ENCODE results near the gene AAK1.

The AAK1 gene

GRCh38 chr2:69438580-69438979, 205.0 kb downstream of the AAK1 start:
- no peak for DNase-seq
- in situ Hi-C loops (cut with HindIII; ENCODE audit: low pct_ligation_motif_present, low sequenced_read_pairs): no loop called here
- H3K4me3 ChIP-seq (ENCODE audit: low read depth, low read length): no peak overlapping the region
- H3K27ac ChIP-seq: no peak overlapping the region
- no peak for TF ChIP-seq CTCF (IDR thresholded peaks at IDR 0.05; ENCODE audit: low read depth, low read length, missing control alignments)
- no peaks in the 10 kb centered on the region for H3K27me3 ChIP-seq (replicated peaks)
- no peaks in the 10 kb centered on the region for H3K36me3 ChIP-seq (replicated peaks)

- H3K4me3 ChIP-seq (ENCODE audit: low read depth, low read length): peak overlapping the region; percentile 89
- no peaks in the 10 kb centered on the region for H3K36me3 ChIP-seq (replicated peaks)
- H3K27ac ChIP-seq: peak overlapping the region; percentile 83
- in situ Hi-C loops (cut with HindIII; ENCODE audit: low pct_ligation_motif_present, low sequenced_read_pairs): no loop called here
- no peaks in the 10 kb centered on the region for H3K27me3 ChIP-seq (replicated peaks)
- DNase-seq: no peak
- no peak for TF ChIP-seq CTCF (IDR thresholded peaks at IDR 0.05; ENCODE audit: low read depth, low read length, missing control alignments)
Measured at GRCh38 chr2:69437751-69438154, 205.8 kb downstream of the AAK1 start.

GRCh38 chr2:69436938-69437750, 206.4 kb downstream of the AAK1 start, which contains the start of gene NFU1:
NFU1 (minus strand) TSS chr2:69437435; CDS start chr2:69437422, 13 bp downstream.
- in situ Hi-C loops (cut with HindIII; ENCODE audit: low pct_ligation_motif_present, low sequenced_read_pairs): no loop called here
- H3K36me3 ChIP-seq (replicated peaks): no peaks in the 10 kb centered on the region

GRCh38 chr2:69436596-69436937, 207.0 kb downstream of the AAK1 start:
- no peak for TF ChIP-seq CTCF (IDR thresholded peaks at IDR 0.05; ENCODE audit: low read depth, low read length, missing control alignments)
- DNase-seq: peak; percentile 20
- Histone ChIP-seq H3K27me3 (replicated peaks) (no peaks in the 10 kb centered on the region), H3K36me3 (replicated peaks) (no peaks in the 10 kb centered on the region), H3K4me3 (ENCODE audit: low read depth, low read length) (peak overlapping the region; percentile 89), H3K27ac (peak overlapping the region; percentile 83)
- in situ Hi-C loops (cut with HindIII; ENCODE audit: low pct_ligation_motif_present, low sequenced_read_pairs): no loop called here

More at GRCh38 chr2:69436938-69437750, 206.4 kb downstream of the AAK1 start, which contains the start of gene NFU1:
- Histone ChIP-seq H3K27ac (peak within 1 kb of the TSS; percentile 83), H3K27me3 (replicated peaks) (no peaks in the 10 kb centered on the region), H3K4me3 (ENCODE audit: low read depth, low read length) (peak within 1 kb of the TSS; percentile 89)
- TF ChIP-seq CTCF (IDR thresholded peaks at IDR 0.05; ENCODE audit: low read depth, low read length, missing control alignments): peak; percentile 83
- DNase-seq: peak; percentile 94

- DNase-seq: no peak
- Histone ChIP-seq H3K27ac (no peak overlapping the region), H3K4me3 (ENCODE audit: low read depth, low read length) (no peak overlapping the region), H3K27me3 (replicated peaks) (no peaks in the 10 kb centered on the region), H3K36me3 (replicated peaks) (no peaks in the 10 kb centered on the region)
- no peak for TF ChIP-seq CTCF (IDR thresholded peaks at IDR 0.05; ENCODE audit: low read depth, low read length, missing control alignments)
- in situ Hi-C loops (cut with HindIII; ENCODE audit: low pct_ligation_motif_present, low sequenced_read_pairs): no loop called here
Measured at GRCh38 chr2:69434753-69435152, 208.8 kb downstream of the AAK1 start.
